HG03354 (cell line): Measurements from ENCODE around the gene MAML3.

Source experiments
- ATAC-seq: cut with Tn5 transposase; IDR thresholded peaks from one replicate; pipeline ENCODE4 v1.9.1; 2021; ENCODE audit warnings: mild to moderate bottlenecking; ENCODE audit not compliant: unreplicated experiment, poor library complexity, severe bottlenecking

Gene MAML3

GRCh38 chr4:139735381-139736273 lies 418.4 kb downstream of the MAML3 start:
- ATAC-seq = no peak

- ATAC-seq = peak; percentile 82
Observed at GRCh38 chr4:139734875-139735380, 419.1 kb downstream of the MAML3 start.

GRCh38 chr4:139734201-139734874 lies 419.6 kb downstream of the MAML3 start:
- ATAC-seq = no peak

GRCh38 chr4:139732991-139733570 lies 420.9 kb downstream of the MAML3 start:
- no peak for ATAC-seq

- no peak for ATAC-seq
Observed at GRCh38 chr4:139728840-139729239, 425.1 kb downstream of the MAML3 start.

GRCh38 chr4:139728146-139728545 lies 425.8 kb downstream of the MAML3 start:
- no peak for ATAC-seq

GRCh38 chr4:139726615-139727014 lies 427.4 kb downstream of the MAML3 start:
- ATAC-seq = no peak

GRCh38 chr4:139725236-139725635 lies 428.7 kb downstream of the MAML3 start:
- no peak for ATAC-seq

- ATAC-seq = no peak
Observed at GRCh38 chr4:139721789-139722188, 432.2 kb downstream of the MAML3 start.

- no peak for ATAC-seq
Observed at GRCh38 chr4:139720806-139721205, 433.2 kb downstream of the MAML3 start.

GRCh38 chr4:139719381-139720101 lies 434.4 kb downstream of the MAML3 start:
- ATAC-seq = no peak

GRCh38 chr4:139718833-139719232 lies 435.2 kb downstream of the MAML3 start:
- no peak for ATAC-seq

GRCh38 chr4:139718358-139718757 lies 435.6 kb downstream of the MAML3 start:
- no peak for ATAC-seq

- ATAC-seq = no peak
Observed at GRCh38 chr4:139715746-139716391, 438.1 kb downstream of the MAML3 start.

- ATAC-seq = no peak
Observed at GRCh38 chr4:139712882-139713281, 441.1 kb downstream of the MAML3 start.

- ATAC-seq = no peak
Observed at GRCh38 chr4:139711461-139711860, 442.5 kb downstream of the MAML3 start.

GRCh38 chr4:139710073-139710472 lies 443.9 kb downstream of the MAML3 start:
- no peak for ATAC-seq

- no peak for ATAC-seq
Observed at GRCh38 chr4:139709660-139710059, 444.3 kb downstream of the MAML3 start.

GRCh38 chr4:139704915-139705485 lies 449.0 kb downstream of the MAML3 start:
- no peak for ATAC-seq
